Parathyroid adenoma (tissue), 2 donors: ENCODE measurements around the gene NXPH2.

Experiments used
- H2AFZ ChIP-seq: fragments of 300-600 bp; sonication (generic); one replicate; pipeline ENCODE4 v1.7.0; 2017; ENCODE audit warnings: antibody characterized with exemption, mild to moderate bottlenecking
- H3K27ac ChIP-seq: fragments of 300-600 bp; sonication (generic); one replicate; pipeline ENCODE4 v1.7.0; 2017
- H3K27me3 ChIP-seq: fragments of 300-600 bp; sonication (generic); one replicate; pipeline ENCODE4 v1.7.0; 2017; ENCODE audit warnings: low read length; ENCODE audit not compliant: control insufficient read depth, insufficient read depth
- H3K36me3 ChIP-seq: fragments of 300-600 bp; sonication (generic); one replicate; pipeline ENCODE4 v1.7.0; 2017; ENCODE audit warnings: low read length; ENCODE audit not compliant: control insufficient read depth, insufficient read depth
- H3K4me1 ChIP-seq: fragments of 300-600 bp; sonication (generic); one replicate; pipeline ENCODE4 v1.7.0; 2017; ENCODE audit warnings: control low read depth
- H3K4me2 ChIP-seq: fragments of 300-600 bp; sonication (generic); one replicate; pipeline ENCODE4 v1.7.0; 2017; ENCODE audit warnings: low read length
- H3K4me3 ChIP-seq: fragments of 300-600 bp; sonication (generic); one replicate; pipeline ENCODE4 v1.7.0; 2017; ENCODE audit warnings: low read depth, low read length
- H3K79me2 ChIP-seq: fragments of 300-600 bp; sonication (generic); one replicate; pipeline ENCODE4 v1.7.0; 2017; ENCODE audit warnings: control low read depth
- H3K9ac ChIP-seq: fragments of 300-600 bp; sonication (generic); one replicate; pipeline ENCODE4 v1.7.0; 2017; ENCODE audit warnings: mild to moderate bottlenecking
- H3K9me3 ChIP-seq: fragments of 300-600 bp; sonication (generic); one replicate; pipeline ENCODE4 v1.7.0; 2017; ENCODE audit warnings: low read length; ENCODE audit not compliant: control insufficient read depth
- TF ChIP-seq, protein P1 (sequence below): fragments of 300-600 bp; sonication (generic); IDR thresholded peaks from one replicate; pipeline ENCODE4 v1.7.0; 2017; ENCODE audit warnings: antibody characterized with exemption, mild to moderate bottlenecking
- donor health status: primary hyperparathyroidism.

NXPH2 gene

DNA sequence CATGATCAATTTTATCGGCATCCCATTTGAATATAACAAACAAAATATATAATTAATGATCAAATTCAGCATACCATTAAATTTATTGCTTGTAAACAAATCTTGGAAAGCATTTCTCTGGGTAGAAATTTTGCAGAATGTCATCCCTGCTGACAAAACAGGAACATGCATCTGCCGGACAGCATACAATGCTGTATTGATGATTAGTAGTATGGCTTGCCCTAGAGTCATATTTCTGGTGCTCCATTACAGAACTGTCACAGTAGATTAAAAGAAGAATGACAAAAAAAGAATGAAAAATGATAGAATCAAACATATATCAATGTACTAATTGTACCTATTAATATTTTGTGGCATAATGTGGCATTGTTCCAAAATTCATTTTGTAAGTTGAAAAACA is 98.0 kb downstream of the NXPH2 start:
- H3K9ac ChIP-seq: no peak overlapping the region
- no peak overlapping the region for H3K27ac ChIP-seq
- no peak overlapping the region for H3K4me2 ChIP-seq
- no peaks in the 10 kb centered on the region for H3K36me3 ChIP-seq
- H2AFZ ChIP-seq: no peak overlapping the region
- H3K4me3 ChIP-seq: no peak overlapping the region
- TF ChIP-seq, protein P1, sequence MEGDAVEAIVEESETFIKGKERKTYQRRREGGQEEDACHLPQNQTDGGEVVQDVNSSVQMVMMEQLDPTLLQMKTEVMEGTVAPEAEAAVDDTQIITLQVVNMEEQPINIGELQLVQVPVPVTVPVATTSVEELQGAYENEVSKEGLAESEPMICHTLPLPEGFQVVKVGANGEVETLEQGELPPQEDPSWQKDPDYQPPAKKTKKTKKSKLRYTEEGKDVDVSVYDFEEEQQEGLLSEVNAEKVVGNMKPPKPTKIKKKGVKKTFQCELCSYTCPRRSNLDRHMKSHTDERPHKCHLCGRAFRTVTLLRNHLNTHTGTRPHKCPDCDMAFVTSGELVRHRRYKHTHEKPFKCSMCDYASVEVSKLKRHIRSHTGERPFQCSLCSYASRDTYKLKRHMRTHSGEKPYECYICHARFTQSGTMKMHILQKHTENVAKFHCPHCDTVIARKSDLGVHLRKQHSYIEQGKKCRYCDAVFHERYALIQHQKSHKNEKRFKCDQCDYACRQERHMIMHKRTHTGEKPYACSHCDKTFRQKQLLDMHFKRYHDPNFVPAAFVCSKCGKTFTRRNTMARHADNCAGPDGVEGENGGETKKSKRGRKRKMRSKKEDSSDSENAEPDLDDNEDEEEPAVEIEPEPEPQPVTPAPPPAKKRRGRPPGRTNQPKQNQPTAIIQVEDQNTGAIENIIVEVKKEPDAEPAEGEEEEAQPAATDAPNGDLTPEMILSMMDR: no peak
- no peaks in the 10 kb centered on the region for H3K79me2 ChIP-seq
- H3K4me1 ChIP-seq: no peaks in the 10 kb centered on the region
- no peaks in the 10 kb centered on the region for H3K27me3 ChIP-seq
- no peaks in the 10 kb centered on the region for H3K9me3 ChIP-seq

DNA sequence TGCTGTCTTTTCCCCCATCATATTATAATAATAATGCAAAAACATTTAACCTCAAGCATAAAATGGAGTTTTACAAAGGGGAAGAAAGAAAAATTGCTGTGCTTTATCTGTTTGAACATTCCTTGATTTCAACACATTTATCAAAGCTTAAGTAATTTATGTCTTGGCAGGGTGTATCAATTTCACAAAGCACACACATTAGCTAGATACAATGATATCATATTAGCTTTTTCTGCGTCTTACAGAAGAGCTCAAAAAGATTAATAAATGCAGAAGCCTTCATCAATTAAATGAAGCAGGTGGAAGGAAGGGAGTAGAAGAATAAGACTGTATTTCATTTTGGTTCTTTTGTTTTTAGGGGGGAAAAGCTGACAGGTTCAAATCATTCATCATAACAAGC is 103.0 kb downstream of the NXPH2 start:
- H3K27ac ChIP-seq: no peak overlapping the region
- no peak overlapping the region for H3K9ac ChIP-seq
- H3K36me3 ChIP-seq: no peaks in the 10 kb centered on the region
- H3K9me3 ChIP-seq: no peaks in the 10 kb centered on the region
- no peak overlapping the region for H3K4me3 ChIP-seq
- TF ChIP-seq, protein P1: no peak
- H2AFZ ChIP-seq: no peak overlapping the region
- H3K4me1 ChIP-seq: no peaks in the 10 kb centered on the region
- H3K79me2 ChIP-seq: no peaks in the 10 kb centered on the region
- H3K4me2 ChIP-seq: no peak overlapping the region
- no peaks in the 10 kb centered on the region for H3K27me3 ChIP-seq

DNA sequence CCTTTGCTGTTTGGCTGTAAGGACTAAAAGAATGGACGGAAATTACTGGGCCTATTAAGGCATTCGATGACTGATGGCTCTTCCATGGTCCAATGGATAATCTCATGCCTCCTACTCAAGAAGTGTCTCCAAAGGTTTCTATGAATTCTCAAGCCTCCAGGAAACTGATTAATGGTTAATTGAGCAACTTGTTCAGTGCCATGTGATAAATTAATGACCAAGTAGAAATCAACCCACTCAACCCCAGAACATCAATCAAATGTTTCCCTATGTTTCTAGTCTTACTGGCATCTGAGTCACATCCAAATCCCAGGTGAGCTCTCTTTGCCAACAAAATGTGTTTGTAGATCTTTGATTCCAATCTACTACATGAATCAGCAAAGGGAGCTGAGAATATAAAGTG is 103.6 kb downstream of the NXPH2 start:
- Histone ChIP-seq H3K9ac (no peak overlapping the region), H3K4me2 (no peak overlapping the region), H3K27me3 (no peaks in the 10 kb centered on the region), H3K27ac (no peak overlapping the region), H2AFZ (no peak overlapping the region), H3K9me3 (no peaks in the 10 kb centered on the region), H3K4me3 (no peak overlapping the region), H3K4me1 (no peaks in the 10 kb centered on the region), H3K36me3 (no peaks in the 10 kb centered on the region), H3K79me2 (no peaks in the 10 kb centered on the region)
- TF ChIP-seq, protein P1: no peak

DNA sequence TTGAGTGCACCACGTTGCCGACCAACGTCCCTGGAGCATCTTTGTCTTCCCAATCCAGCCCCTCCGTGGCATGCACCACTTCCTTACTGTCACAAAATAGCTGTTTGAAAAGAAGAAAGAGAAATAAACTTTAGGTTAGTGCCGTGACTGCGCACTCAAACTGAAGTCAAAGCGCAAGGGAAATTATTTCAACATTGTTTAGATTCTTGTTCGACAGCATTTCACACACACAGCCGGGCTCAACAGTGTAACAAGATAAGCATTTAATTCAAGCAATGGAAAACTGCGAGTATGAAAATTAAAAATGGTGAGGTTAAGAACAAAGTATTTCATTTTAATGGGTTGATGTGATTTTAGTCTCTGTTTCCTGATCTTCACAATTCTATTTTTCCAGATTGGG is 108.6 kb downstream of the NXPH2 start:
- no peak overlapping the region for H3K27ac ChIP-seq
- no peaks in the 10 kb centered on the region for H3K9me3 ChIP-seq
- H3K27me3 ChIP-seq: no peaks in the 10 kb centered on the region
- no peak overlapping the region for H2AFZ ChIP-seq
- no peak overlapping the region for H3K9ac ChIP-seq
- no peak overlapping the region for H3K4me3 ChIP-seq
- no peaks in the 10 kb centered on the region for H3K36me3 ChIP-seq
- H3K79me2 ChIP-seq: no peaks in the 10 kb centered on the region
- no peaks in the 10 kb centered on the region for H3K4me1 ChIP-seq
- TF ChIP-seq, protein P1: no peak
- H3K4me2 ChIP-seq: no peak overlapping the region

DNA sequence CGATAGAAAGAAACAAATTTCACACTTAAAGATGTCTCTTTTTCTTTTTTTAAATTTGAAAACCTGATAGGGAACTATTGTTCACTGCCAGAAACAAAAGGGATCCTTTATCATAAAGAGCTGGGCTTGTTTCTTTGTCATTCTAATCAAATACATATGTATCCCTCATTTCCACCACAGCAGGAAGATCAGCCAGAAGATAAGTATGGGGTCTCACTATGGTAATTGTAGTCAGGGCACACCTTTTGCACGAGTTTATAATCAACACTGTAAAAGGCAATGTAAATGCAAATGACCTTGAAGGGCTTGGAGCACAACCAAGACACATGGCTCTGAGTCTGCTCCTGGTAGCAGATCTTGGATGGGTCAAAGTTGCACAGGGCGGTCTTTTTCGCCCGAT is 109.5 kb downstream of the NXPH2 start:
- no peaks in the 10 kb centered on the region for H3K4me1 ChIP-seq
- no peak overlapping the region for H3K4me3 ChIP-seq
- no peaks in the 10 kb centered on the region for H3K79me2 ChIP-seq
- no peaks in the 10 kb centered on the region for H3K36me3 ChIP-seq
- H3K27ac ChIP-seq: no peak overlapping the region
- no peaks in the 10 kb centered on the region for H3K9me3 ChIP-seq
- H3K4me2 ChIP-seq: no peak overlapping the region
- no peak overlapping the region for H3K9ac ChIP-seq
- TF ChIP-seq, protein P1: no peak
- H2AFZ ChIP-seq: no peak overlapping the region
- no peaks in the 10 kb centered on the region for H3K27me3 ChIP-seq
